ENCODE results near the gene DSG1.
"Not testable (repeated sequence)": the region's sequence is repeated elsewhere in the genome, so short reads cannot be mapped to it uniquely, and the experiment has no call there.

DSG1 gene

DNA sequence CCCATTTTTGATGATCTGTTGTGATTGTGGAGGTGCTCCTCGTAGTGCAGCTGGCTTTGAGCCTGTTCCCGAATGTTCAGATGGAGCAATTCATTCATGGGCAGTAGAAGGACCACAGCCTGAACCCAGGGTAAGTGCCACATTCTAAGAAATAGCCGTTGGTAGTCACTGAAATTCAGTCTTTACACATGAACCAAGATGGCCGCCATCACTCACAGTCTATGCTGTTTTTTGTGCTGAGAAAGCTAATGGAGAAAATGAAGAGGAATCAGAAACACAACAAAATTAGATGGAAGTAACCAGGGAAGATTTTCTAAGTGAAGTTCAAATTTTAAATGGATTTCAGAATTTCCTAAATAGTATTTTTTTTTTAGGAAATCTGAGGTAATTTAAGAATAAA, 25.5 kb downstream of the DSG1 start:
- no peak for DNase-seq (ENCODE audit: low read depth in 2 of 2)

DNA sequence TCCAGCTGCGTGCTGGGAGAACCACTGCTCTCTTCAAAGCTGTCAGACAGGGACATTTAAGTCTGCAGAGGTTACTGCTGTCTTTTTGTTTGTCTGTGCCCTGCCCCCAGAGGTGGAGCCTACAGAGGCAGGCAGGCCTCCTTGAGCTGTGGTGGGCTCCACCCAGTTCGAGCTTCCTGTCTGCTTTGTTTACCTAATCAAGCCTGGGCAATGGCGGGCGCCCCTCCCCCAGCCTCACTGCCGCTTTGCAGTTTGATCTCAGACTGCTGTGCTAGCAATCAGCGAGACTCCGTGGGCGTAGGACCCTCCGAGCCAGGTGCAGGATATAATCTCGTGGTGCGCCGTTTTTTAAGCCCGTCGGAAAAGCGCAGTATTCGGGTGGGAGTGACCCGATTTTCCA, 35.4 kb downstream of the DSG1 start:
- DNase-seq (ENCODE audit: low read depth in 2 of 2): not testable (repeated sequence)

DNA sequence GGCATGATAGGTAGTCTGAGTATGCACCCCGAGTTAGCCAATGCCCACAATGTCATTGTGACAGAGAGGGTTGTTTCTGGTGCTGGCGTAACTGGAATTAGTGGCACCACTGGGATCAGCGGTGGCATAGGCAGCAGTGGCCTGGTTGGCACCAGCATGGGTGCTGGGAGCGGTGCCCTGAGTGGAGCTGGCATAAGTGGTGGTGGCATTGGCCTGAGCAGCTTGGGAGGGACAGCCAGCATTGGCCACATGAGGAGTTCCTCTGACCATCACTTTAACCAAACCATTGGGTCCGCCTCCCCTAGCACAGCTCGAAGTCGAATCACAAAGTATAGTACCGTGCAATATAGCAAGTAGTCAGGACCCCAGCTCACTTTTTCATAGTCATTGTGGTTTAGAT, 37.0 kb downstream of the DSG1 start:
- no peak for DNase-seq (ENCODE audit: low read depth in 2 of 2)

DNA sequence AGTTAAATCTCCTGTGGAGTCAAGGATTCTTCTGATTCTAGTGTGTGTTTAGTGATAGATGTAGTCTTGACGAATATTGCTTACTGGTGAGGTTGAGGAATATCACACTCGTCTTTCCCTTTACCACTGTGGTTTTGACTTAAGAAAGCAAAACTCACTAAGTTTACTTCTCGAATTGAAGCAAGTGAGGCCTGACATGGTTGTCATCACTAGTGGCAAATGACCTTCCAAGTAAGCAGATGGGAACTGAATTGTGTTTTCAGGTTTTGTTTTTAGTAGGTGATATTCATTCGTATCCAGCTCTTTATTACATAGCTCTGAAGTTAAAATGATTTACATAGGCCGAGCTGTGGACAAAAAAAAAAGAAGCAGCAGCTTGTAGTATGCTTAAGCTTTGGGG, 38.1 kb downstream of the DSG1 start:
- no peak for DNase-seq (ENCODE audit: low read depth in 2 of 2)

DNA sequence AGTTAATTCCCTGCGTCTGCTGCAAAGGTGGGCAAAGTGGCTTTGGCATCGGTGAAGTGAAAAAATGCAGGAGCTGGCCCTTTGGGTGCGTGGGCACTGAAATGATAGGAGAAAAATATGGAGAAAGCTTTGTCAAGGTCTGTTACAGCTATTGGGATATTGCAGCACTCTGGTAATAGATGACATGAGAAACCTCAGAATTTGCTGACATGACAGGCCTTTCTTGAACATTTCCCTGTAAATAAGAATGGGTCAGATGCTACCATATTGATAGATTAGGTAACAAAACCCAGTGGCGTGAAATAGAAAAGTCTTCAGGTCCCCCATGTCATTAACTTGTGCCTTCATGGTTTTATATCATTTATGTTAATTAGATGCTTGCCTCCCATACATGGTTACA, 46.2 kb downstream of the DSG1 start:
- no peak for DNase-seq (ENCODE audit: low read depth in 2 of 2)

DNA sequence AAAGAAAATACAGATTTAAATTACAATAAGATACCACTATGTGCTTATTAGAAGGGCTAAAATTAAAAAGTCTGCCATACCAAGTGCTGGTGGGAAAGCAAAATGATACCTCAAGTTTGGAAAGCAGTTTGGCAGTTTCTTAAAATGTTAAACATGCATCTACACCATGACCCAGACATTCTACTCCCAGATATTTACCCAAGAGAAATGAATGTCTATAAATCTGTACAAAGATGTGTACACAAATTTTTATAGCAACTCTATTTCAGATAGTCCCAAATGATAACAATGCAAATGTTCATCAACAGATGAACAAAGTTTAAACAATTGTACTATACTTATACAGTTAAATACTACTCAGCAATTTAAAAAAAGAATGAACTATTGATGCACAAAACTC, 51.5 kb downstream of the DSG1 start:
- DNase-seq (ENCODE audit: low read depth in 2 of 2): no peak

DNA sequence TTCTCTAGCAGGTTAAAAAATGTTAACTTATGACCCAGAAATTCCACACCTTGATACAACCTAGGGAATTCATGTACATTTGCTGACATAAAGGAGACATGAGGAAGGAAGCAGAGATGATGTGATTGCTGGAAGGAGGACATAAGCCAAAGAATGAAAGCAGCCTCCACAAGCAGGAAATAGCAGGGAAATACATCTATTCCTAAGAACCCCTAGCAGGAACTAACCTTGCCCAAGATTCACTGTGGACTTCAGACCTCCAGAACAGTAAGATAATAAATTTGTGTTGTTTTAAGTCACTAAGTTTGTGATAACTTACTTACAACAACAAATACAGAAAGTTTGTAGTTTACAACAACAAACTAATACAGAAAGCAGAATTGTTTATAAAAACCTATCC, 54.0 kb downstream of the DSG1 start:
- DNase-seq (ENCODE audit: low read depth in 2 of 2): no peak

DNA sequence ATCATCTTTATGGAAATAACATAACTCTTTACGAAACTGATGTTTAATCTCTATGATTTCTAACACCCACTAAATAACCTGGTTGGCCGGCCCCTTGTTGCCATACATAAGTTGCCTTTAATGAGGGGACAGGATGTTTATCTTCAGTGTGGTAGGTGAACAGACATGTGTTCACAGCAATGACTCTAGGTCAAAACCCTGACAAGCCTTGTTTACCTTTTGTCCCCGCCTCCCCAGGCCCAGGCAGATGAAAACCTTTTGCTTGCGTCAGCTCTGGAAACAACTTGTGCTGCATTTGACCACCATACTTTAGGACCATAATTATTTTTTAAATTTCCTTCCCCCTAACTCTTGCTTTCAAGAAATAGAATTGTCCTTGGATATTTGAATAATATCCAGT, 55.7 kb downstream of the DSG1 start:
- no peak for DNase-seq (ENCODE audit: low read depth in 2 of 2)

DNA sequence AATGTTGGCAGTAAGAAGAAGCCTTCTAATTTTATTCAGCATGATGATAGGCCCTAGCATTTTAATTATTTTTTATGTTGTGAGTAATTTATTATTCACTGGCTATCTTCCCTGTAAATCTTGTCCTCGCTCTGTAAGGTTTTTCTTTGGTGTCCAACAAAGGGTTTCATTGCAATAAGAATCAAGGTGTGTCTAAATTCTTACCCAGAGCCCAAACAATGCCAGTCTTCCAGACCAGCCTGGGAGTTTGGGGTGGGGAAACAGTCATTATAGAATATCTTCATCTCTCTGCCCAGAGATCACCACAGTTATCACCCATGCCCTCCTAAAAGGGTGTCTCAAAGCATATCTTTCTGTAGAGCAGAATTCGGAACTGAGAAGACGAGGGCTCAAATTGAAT, 58.5 kb downstream of the DSG1 start, which contains the start of gene DSG4:
Gene DSG4 (plus strand): TSS at position 301 of the 400 bp plus-strand sequence. CDS start 135 bp downstream, outside the sequence.
- DNase-seq (ENCODE audit: low read depth in 2 of 2): no peak

DNA sequence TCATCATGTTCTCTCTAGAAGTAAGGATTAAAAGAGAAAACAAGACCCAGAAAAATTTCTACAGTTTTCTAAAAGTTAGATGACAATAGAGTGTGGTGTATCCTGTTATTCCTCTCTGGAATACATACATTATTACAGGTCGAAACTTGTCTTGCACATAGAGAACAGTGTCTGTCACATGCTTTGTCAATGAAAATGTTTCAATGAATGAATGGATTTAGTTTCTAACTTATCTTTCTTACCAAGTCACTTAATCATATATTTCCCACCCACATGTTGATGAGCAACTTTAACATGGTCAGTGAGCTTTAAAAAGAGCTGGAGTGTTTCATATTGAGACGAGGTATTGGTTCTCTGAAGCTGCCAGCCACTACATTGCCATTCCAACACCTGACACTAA, 63.0 kb downstream of the DSG1 start:
- DNase-seq (ENCODE audit: low read depth in 2 of 2): no peak

DNA sequence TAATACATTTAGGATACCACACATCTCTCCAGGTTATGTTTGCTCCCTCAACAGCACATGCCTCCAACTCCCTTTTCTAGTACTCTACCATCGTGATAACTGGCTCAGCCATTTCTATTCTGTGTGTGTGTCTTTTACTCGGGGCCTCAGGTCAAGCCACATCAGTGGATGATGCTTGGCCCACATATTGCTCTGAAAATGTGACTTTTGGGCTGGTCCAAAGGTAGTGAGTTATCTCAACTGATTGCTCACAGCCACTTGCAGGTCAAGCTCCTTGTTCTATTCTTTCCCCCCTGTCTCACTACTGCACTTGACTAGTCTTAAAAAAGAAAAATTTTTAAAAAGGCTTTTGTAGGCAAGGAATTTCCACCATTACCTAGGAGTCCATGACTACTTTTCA, 64.1 kb downstream of the DSG1 start:
- DNase-seq (ENCODE audit: low read depth in 2 of 2): no peak

DNA sequence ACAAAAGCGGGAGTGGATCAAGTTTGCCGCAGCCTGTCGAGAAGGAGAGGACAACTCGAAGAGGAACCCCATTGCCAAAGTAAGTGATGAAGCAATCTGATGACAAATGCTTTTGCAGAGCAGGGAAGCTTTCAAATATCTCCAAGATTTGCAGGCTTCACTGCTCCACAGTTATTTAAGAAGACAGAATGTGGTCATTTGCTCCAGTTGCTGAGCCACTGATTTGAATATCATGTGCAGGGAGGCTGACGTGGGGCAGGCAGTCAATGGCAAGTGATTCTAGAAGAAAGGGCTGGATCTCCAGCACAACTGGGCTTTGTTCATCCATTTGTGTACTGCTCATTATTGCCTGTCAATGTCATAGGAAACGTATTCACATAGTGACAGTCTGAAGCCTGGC, 68.8 kb downstream of the DSG1 start:
- no peak for DNase-seq (ENCODE audit: low read depth in 2 of 2)

DNA sequence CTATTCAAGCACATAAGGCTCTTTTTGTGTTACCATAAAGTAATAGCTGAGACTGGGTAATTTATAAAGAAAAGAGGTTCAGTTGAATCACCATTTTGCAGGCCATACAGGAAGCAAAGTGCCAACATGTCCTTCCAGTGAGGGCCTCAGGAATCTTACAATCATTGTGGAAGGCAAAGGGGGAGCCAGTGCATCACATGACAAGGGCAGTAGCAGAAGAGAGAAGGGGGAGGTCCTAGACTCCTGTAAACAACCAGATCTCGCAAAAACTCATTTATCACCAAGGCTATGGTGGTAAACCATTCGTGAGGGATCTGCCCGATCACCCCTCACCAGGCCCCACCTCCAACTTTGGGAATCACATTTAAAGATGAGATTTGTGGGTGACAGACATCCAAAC, 75.3 kb downstream of the DSG1 start:
- DNase-seq (ENCODE audit: low read depth in 2 of 2): no peak

DNA sequence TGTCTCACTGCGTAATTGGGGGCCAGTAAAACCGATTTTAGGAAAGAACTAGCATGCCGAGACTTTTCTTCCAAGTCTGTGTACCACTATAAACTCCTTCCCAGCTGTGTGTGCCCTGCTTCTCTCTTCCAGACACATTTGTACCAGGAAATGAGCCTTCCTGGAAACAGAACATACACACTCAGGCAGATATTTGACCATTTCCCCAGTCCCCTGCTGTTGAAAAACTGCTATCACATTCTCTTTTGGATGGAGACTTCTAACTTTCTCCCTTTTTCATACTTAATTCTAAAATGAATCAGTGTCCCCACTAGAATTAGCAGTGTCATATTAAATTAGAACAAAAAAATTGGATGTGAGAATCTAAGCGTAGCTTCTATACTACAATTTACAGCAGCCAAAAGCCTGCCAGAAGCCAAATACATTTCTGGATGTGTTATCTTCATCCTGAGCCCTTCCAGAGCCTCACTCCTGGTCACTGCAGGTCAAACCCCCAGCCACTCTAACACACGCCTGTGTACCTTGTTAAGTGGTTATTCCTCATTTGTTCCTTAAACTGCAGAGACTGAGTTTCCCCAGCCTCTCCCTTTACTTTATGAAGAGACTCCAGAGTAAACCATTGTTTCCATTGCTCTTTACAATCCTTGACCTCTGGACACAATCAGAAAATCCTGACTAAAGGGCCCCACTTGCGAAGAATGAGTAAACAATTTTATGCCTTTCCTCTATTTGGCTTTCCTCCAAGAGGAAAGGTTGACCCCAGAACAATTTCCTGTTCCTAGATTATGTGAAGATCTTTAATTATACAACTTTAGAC, 79.0 kb downstream of the DSG1 start:
- DNase-seq (ENCODE audit: low read depth in 2 of 2): no peak

DNA sequence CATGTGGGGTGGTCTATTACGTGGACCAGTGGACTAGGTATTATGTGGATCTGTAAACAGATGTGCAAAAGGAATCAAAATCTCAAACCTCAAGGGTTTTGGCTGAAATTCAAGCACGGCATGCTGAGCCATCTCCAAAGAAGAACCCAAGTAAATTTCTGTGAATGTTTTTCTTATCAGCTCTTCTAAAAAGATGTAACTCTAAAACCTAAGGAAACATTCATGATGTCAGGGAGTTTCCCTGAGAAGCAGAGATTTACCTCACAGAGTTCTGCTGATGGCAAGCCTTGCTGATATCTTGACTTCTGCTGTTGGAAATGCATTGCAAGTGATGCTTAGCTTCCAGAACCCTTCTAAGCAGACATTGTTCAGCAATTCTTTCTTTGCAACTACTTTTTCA, 80.2 kb downstream of the DSG1 start:
- no peak for DNase-seq (ENCODE audit: low read depth in 2 of 2)

DNA sequence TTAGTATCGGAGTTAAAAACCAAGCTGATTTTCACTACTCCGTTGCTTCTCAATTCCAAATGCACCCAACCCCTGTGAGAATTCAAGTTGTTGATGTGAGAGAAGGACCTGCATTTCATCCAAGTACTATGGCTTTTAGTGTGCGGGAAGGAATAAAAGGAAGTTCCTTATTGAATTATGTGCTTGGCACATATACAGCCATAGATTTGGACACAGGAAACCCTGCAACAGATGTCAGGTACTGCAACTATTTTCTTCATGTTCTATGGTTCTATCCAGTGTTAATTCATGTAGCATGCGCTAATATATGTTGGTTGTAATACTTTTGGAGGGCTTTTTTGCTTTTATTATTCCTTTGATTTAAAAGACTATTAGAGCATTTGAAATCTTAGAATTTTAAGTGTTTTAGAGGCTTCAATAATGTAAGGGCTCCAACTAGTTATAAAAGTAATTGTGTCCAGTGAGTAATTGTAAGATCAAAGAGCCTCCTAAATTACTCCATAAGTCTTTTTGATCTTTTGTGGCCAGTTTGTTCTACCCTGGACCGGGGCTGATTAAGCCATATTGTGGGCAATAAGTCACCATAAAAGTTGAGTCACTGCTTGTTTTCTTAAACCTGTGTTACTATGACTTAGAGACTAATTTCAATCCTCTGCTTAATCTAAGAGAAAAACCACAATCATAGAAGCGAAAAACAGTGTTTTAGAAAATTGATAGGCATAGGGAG, 81.5 kb downstream of the DSG1 start:
- DNase-seq (ENCODE audit: low read depth in 2 of 2): no peak

DNA sequence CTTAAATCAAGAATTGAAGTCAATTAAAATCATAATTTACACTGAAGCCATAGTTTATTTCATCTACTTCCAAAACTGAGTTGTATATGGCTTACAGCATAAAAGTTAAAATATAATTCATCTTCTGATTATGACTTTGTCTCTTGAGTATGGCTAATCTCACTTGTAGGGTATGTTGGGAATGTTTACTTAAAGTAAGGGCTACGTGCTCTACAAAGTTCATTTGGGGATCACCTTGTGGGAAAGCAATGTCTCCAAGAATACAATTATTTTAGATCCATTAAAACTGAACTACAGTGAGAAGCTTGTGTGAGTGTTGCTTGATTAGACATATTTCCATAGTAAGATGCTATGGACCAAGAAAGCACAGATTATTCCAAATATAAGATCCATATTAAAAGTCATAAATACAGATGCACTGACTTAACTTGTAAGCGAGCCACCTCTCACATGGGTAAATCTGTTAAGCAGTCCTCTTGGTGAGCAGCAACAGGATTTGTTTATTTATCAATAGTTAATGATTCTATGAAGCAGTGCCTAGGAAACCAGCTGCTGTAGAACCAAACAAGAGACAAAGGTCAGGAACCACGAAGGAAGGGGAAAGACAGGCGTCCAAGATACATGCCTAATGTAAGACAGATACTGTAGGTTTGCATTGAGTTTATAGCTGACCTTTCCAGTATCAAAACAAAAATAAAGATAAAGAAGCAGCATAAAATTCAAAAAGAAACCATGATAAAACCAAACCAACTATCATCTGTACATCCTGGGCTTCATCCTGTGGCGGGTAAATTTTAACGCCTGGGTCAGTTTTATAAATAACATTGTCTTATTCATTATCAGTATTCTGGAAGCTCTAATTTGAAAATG, 83.4 kb downstream of the DSG1 start:
- DNase-seq (ENCODE audit: low read depth in 2 of 2): no peak

DNA sequence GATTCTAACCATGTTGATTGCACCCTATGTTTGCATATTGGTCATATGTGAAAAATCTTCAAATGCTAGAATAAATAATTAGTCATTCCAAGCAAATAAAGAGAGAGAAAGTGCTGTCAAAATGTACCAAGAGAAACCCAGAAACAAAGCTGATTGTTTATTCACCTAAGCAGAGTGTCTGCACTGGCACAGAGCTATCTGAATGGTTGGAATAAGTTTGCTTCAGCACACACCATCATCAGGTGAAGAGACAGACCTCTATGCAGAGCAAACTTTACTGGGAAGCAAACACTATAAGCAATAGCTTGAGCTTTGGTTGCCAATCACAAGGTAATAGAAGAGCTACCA, 84.0 kb downstream of the DSG1 start:
- no peak for DNase-seq (ENCODE audit: low read depth in 2 of 2)

DNA sequence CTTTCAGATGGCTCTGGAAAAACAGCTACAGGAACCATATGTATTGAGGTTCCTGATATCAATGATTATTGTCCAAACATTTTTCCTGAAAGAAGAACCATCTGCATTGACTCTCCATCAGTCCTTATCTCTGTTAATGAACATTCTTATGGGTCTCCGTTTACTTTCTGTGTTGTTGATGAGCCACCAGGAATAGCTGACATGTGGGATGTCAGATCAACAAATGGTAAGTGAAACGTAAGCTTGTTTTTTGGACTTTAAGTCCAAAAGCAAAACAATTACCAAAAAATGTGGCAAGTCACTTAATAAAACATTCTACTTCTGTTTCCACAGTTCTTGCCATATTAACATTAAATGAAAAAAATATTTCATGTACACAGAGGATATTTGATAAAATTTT, 85.4 kb downstream of the DSG1 start:
- no peak for DNase-seq (ENCODE audit: low read depth in 2 of 2)
